ENCODE data around the gene NSUN4.

- TF ChIP-seq CTCF (IDR thresholded peaks at IDR 0.05; ENCODE audit: low read length) (no peak), EZH2 (IDR thresholded peaks at IDR 0.05; ENCODE audit: borderline replicate concordance, low read length) (no peak)
These were observed 67.9 kb downstream of the NSUN4 start for GRCh38 chr1:46408356-46409062.

All from OCI-LY1 (cell line).